ENCODE measurements around the gene NEK1. TPM values are rescaled to one million over a fixed set of nuclear protein-coding genes. Genes with fewer than 3 reads are reported as not detected.

Gene NEK1
- total RNA-seq, 1 experiment from 2014 or later = 8.7 TPM

- H3K27ac Mint-ChIP-seq (ENCODE audit: unreplicated experiment) = no peak overlapping the region
- no peak for DNase-seq
- H3K9me3 Mint-ChIP-seq (ENCODE audit: unreplicated experiment) = no peaks in the 10 kb centered on the region
- peaks cover 15% of the 10 kb centered on the region for H3K36me3 Mint-ChIP-seq (ENCODE audit: insufficient read depth, unreplicated experiment)
- CTCF ChIA-PET = no interaction called here
- Histone ChIP-seq H3K4me3 (ENCODE audit: low read depth, low read length) (no peak overlapping the region), H3K27me3 (replicated peaks; ENCODE audit: control insufficient read depth, insufficient read depth, low read length) (no peaks in the 10 kb centered on the region), H3K36me3 (ENCODE audit: control insufficient read depth, insufficient read depth, low read length) (no peaks in the 10 kb centered on the region), H3K4me1 (peaks cover 15% of the 10 kb centered on the region; the same call in 1 of the 2 replicates), H3K9me3 (no peaks in the 10 kb centered on the region)
- intact Hi-C loops (cut with micrococcal nuclease; ENCODE audit: unreplicated experiment) = no loop called here
- no peaks in the 10 kb centered on the region for H3K27me3 Mint-ChIP-seq (ENCODE audit: insufficient read depth, unreplicated experiment)
- H3K4me1 Mint-ChIP-seq (ENCODE audit: low read depth, unreplicated experiment) = no peaks in the 10 kb centered on the region
- TF ChIP-seq, protein P1, sequence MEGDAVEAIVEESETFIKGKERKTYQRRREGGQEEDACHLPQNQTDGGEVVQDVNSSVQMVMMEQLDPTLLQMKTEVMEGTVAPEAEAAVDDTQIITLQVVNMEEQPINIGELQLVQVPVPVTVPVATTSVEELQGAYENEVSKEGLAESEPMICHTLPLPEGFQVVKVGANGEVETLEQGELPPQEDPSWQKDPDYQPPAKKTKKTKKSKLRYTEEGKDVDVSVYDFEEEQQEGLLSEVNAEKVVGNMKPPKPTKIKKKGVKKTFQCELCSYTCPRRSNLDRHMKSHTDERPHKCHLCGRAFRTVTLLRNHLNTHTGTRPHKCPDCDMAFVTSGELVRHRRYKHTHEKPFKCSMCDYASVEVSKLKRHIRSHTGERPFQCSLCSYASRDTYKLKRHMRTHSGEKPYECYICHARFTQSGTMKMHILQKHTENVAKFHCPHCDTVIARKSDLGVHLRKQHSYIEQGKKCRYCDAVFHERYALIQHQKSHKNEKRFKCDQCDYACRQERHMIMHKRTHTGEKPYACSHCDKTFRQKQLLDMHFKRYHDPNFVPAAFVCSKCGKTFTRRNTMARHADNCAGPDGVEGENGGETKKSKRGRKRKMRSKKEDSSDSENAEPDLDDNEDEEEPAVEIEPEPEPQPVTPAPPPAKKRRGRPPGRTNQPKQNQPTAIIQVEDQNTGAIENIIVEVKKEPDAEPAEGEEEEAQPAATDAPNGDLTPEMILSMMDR (IDR thresholded peaks at IDR 0.05; ENCODE audit: insufficient read depth in 1 of 2, low read depth in 1 of 2, low read length in 1 of 2, severe bottlenecking in 1 of 2, unreplicated experiment in 1 of 2) = no peak
- POLR2A ChIA-PET = no interaction called here
- H3K4me3 Mint-ChIP-seq (ENCODE audit: unreplicated experiment) = no peak overlapping the region
- no TSS peak for BruUV-seq (replicated peaks)
Observed at GRCh38 chr4:169617306-169617705, 4.9 kb upstream of the NEK1 start.

GRCh38 chr4:169616846-169617245, 4.5 kb upstream of the NEK1 start:
- no peak overlapping the region for H3K4me3 Mint-ChIP-seq (ENCODE audit: unreplicated experiment)
- no peaks in the 10 kb centered on the region for H3K27me3 Mint-ChIP-seq (ENCODE audit: insufficient read depth, unreplicated experiment)
- POLR2A ChIA-PET = no interaction called here
- CTCF ChIA-PET = no interaction called here
- H3K4me3 ChIP-seq (ENCODE audit: low read depth, low read length) = no peak overlapping the region
- peaks cover 10% of the 10 kb centered on the region; the same call in 1 of the 2 replicates for H3K4me1 ChIP-seq
- TF ChIP-seq, protein P1 (IDR thresholded peaks at IDR 0.05; ENCODE audit: insufficient read depth in 1 of 2, low read depth in 1 of 2, low read length in 1 of 2, severe bottlenecking in 1 of 2, unreplicated experiment in 1 of 2) = no peak
- H3K27me3 ChIP-seq (replicated peaks; ENCODE audit: control insufficient read depth, insufficient read depth, low read length) = no peaks in the 10 kb centered on the region
- H3K36me3 ChIP-seq (ENCODE audit: control insufficient read depth, insufficient read depth, low read length) = no peaks in the 10 kb centered on the region
- H3K36me3 Mint-ChIP-seq (ENCODE audit: insufficient read depth, unreplicated experiment) = peaks cover 20% of the 10 kb centered on the region
- BruUV-seq (replicated peaks) = no TSS peak
- H3K9me3 ChIP-seq = no peaks in the 10 kb centered on the region
- no peak for DNase-seq
- intact Hi-C loops (cut with micrococcal nuclease; ENCODE audit: unreplicated experiment) = no loop called here
- no peaks in the 10 kb centered on the region for H3K9me3 Mint-ChIP-seq (ENCODE audit: unreplicated experiment)
- no peak overlapping the region for H3K27ac Mint-ChIP-seq (ENCODE audit: unreplicated experiment)
- no peaks in the 10 kb centered on the region for H3K4me1 Mint-ChIP-seq (ENCODE audit: low read depth, unreplicated experiment)

- no peaks in the 10 kb centered on the region for H3K27me3 Mint-ChIP-seq (ENCODE audit: insufficient read depth, unreplicated experiment)
- TF ChIP-seq, protein P1 (IDR thresholded peaks at IDR 0.05; ENCODE audit: insufficient read depth in 1 of 2, low read depth in 1 of 2, low read length in 1 of 2, severe bottlenecking in 1 of 2, unreplicated experiment in 1 of 2) = no peak
- peaks cover 10% of the 10 kb centered on the region for H3K4me1 ChIP-seq
- H3K27ac Mint-ChIP-seq (ENCODE audit: unreplicated experiment) = no peak overlapping the region
- H3K4me3 ChIP-seq (ENCODE audit: low read depth, low read length) = no peak overlapping the region
- H3K9me3 ChIP-seq = no peaks in the 10 kb centered on the region
- ChIA-PET CTCF (no interaction called here), POLR2A (no interaction called here)
- no peak for DNase-seq
- H3K36me3 Mint-ChIP-seq (ENCODE audit: insufficient read depth, unreplicated experiment) = peaks cover 20% of the 10 kb centered on the region
- H3K36me3 ChIP-seq (ENCODE audit: control insufficient read depth, insufficient read depth, low read length) = no peaks in the 10 kb centered on the region
- no peaks in the 10 kb centered on the region for H3K9me3 Mint-ChIP-seq (ENCODE audit: unreplicated experiment)
- no peaks in the 10 kb centered on the region for H3K4me1 Mint-ChIP-seq (ENCODE audit: low read depth, unreplicated experiment)
- no peaks in the 10 kb centered on the region for H3K27me3 ChIP-seq (replicated peaks; ENCODE audit: control insufficient read depth, insufficient read depth, low read length)
- intact Hi-C loops (cut with micrococcal nuclease; ENCODE audit: unreplicated experiment) = no loop called here
- BruUV-seq (replicated peaks) = no TSS peak
- H3K4me3 Mint-ChIP-seq (ENCODE audit: unreplicated experiment) = no peak overlapping the region
Observed at GRCh38 chr4:169615467-169616106, 3.2 kb upstream of the NEK1 start.
